GM15510 (cell line): ENCODE results near the gene COX4I2.

Source experiments
- POLR2A ChIP-seq: IDR thresholded peaks from 3 replicates; pipeline ENCODE4 v1.6.1; 2011; ENCODE audit warnings: borderline replicate concordance; ENCODE audit not compliant: insufficient read length; ENCODE audit errors: extremely low read depth

Gene COX4I2

GRCh38 chr20:31665753-31666152, 28.0 kb downstream of the COX4I2 start:
- no peak for TF ChIP-seq POLR2A

GRCh38 chr20:31666258-31667042, 28.7 kb downstream of the COX4I2 start:
- no peak for TF ChIP-seq POLR2A

DNA sequence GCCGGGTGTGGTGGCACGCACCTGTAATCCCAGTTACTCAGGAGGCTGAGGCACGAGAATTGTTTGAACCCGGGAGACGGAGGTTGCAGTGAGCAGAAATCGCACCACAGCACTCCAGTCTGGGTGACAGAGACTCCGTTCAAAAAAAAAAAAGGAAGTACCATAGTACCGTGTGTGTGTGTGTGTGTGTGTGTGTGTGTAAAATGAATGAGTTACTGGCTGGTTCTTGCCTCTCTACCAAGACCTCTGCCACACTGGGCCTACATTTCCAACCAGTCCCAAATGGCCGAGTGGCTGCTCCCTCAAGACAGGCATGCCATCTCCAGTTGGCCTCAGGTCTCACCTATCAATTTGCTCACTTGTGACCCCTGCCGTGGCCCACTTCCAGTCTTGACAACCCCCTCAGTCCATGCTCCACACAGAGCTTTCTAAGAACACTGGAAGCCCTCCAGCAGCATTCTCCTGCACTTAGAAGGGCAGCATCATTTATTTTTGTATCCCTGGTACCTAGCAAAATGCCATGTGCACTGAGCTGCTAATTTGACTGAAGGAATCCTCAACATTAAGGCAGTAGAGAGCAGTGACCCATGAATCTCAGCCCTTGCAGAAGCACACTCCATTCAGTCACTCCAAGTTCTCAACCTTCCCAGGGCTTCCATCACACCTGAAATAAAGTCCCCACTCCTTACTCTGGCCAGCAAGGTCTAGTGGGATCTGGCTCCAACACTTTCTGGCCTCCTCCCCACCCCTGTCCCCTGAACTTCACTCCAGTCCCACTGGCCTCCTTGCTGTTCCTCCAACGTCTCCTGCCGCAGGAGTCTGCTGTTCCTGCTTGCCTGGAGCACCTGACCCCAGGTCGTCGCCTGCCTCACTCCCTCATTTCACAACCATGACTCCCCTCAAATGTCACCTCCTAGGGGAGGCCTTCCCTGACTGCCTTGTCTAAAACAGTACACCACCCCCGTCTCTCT, 29.9 kb downstream of the COX4I2 start:
- no peak for TF ChIP-seq POLR2A

GRCh38 chr20:31669876-31670275, 32.2 kb downstream of the COX4I2 start:
- no peak for TF ChIP-seq POLR2A

DNA sequence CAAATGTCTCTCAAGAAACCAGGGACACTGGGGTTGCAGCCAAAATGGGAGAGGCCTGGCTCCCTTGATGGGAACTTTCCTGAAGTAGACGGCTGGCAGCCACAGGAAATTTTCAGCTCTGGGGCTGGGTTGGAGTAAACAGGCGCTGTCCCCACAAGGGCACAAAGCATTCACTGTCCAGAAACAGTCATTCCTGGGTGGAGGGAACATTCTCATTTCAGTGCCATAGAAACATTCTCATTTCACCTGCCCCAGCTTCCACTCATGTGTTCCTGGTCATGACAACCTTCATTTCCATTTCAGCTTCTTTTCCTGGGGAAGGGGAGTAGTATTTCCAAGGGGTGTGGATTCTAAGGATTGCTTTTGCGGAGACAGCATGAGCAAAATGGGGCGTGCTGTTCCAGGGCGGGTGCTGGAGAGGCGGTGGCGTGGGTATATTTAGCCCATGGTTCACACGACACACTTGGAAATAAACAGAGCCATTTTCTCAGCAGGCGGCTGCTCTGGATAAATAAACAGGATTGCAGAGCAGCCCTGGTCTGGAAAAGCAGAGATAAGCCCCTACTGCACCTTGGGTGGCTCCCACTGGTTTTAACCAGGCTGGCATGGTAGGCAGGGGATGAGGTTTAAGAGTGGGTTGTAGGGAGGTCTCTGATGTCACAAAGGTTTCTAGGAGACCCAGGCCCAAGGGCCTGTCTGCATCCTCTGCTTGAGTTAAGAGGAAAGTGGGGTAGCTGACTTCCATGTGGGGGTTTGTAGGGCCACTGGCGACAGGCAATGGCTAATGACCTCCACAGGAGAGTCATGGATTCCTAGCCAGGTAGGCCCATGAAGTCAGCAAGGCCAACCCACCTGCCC, 32.9 kb downstream of the COX4I2 start:
- no peak for TF ChIP-seq POLR2A

DNA sequence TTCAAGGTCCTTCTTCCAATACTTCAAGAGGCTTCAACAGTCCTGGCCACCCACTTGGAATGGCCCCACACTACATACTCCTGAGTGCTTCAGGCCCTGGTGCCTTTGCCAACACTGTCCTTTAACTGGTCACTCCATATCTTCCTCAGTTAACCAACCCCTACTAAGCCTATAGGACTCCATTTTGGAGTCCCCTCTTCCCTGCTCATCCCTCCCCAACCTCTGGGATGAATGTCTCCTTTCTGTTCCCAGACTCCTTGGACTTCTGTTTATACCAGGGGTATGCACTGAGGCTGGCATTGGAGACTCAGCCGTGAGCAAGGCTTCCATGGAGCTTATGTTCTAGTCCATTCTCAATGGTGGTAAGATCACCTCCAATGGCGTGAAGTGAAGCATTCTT, 33.6 kb downstream of the COX4I2 start:
- TF ChIP-seq POLR2A: no peak

- TF ChIP-seq POLR2A: no peak
Observed at GRCh38 chr20:31673435-31673834, 35.7 kb downstream of the COX4I2 start.

- TF ChIP-seq POLR2A: no peak
Observed at GRCh38 chr20:31673943-31674463, 36.3 kb downstream of the COX4I2 start.

GRCh38 chr20:31674895-31675827, 37.4 kb downstream of the COX4I2 start:
- TF ChIP-seq POLR2A: peak; percentile 44

GRCh38 chr20:31675828-31676608, 38.3 kb downstream of the COX4I2 start:
- TF ChIP-seq POLR2A: no peak

DNA sequence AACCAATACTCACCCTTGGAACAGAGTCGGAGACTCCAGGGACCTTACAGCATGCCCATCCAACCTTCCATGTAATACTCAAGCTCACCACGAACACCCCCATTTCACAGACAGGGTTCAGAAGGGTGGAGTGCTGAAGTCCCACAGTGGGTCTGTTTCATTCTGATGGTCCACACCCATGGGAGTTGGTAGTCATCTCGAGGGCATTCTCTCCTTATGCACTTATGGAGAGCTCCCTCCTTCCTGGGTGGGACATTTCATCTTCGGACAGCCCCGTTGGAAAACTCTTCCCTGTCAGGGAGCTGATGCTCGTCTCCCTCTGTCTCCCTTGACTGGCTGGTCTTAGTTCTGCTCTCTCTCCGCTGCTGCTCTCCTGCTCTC, 38.9 kb downstream of the COX4I2 start:
- no peak for TF ChIP-seq POLR2A

DNA sequence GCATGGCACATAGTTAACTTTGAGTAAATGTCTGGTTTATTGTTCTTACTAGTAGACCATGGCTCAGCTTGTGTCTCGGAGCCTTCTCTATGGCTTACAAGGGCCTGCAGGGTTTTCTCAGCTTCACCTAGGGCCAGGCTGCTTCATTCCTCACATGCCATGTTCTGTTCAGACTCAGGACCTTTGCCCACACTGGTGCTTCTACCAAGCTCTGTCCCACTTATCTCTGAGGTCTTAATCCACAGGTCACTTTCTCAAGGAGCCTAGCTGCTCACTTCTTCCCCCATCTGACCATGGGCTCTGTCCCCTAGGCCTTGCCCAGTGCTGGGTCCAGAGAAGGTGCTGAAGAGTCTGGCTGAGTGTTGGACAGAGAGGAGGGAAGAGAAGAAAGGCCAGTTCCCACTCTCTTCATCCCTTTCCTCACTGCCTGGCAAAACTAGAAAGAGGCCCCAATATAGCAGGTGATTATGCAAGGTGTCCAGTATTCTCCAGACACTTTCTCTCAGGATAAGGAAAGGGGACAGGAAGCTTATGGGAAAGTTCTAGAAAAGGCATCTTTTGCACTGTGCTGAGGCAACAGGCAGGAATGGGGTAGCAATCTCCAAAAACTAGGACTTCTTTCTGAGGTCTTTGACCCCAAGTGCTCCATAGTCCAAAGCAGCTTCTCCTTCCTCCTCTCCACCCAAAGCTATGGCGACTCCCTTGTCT, 40.0 kb downstream of the COX4I2 start:
- no peak for TF ChIP-seq POLR2A
